HCT116 (cell line): Measurements from ENCODE around the gene LPAR3.

ENCODE experiments used
- ATF3 ChIP-seq: IDR thresholded peaks from 2 replicates; pipeline ENCODE4 v1.6.1; 2012
- EGR1 ChIP-seq: IDR thresholded peaks from 2 replicates; pipeline ENCODE4 v1.6.1; 2012; ENCODE audit warnings: low read depth
- EZH2 ChIP-seq: fragments of 200-600 bp; sonication (generic); IDR thresholded peaks from 2 replicates; pipeline ENCODE4 v1.6.1; 2017; ENCODE audit warnings: antibody characterized with exemption, mixed run types
- EZH2phosphoT487 ChIP-seq: fragments of 200-600 bp; IDR thresholded peaks from 2 replicates; pipeline ENCODE4 v1.6.1; 2018; ENCODE audit warnings: antibody characterized with exemption, borderline replicate concordance
- JUND ChIP-seq: IDR thresholded peaks from 2 replicates; pipeline ENCODE4 v1.6.1; 2012
- POLR2A ChIP-seq: IDR thresholded peaks from 2 replicates; pipeline ENCODE4 v1.7.0; 2011; ENCODE audit warnings: borderline replicate concordance; ENCODE audit not compliant: insufficient read depth, insufficient read length; ENCODE audit errors: extremely low read depth
- POLR2AphosphoS5 ChIP-seq: IDR thresholded peaks from 2 replicates; pipeline ENCODE4 v1.6.1; 2011; ENCODE audit warnings: mild to moderate bottlenecking, low read depth, low read length, moderate library complexity
- SP1 ChIP-seq: IDR thresholded peaks from 2 replicates; pipeline ENCODE4 v1.6.1; 2012; ENCODE audit warnings: low read depth
- TCF7L2 ChIP-seq: IDR thresholded peaks from 2 replicates; pipeline ENCODE4 v1.7.0; 2011; ENCODE audit warnings: borderline replicate concordance, inconsistent platforms; ENCODE audit not compliant: insufficient read depth, insufficient read length; ENCODE audit errors: extremely low read depth
- YY1 ChIP-seq: IDR thresholded peaks from 2 replicates; pipeline ENCODE4 v1.6.1; 2011; ENCODE audit warnings: low read length, low read depth, moderate library complexity, mild to moderate bottlenecking; ENCODE audit not compliant: insufficient replicate concordance; ENCODE audit errors: extremely low read depth
- TF ChIP-seq, protein P1 (sequence below), 3 experiments: fragments of 200-600 bp in 1 of 3; sonication (generic) in 1 of 3; IDR thresholded peaks in 2 of 3; conservative IDR thresholded peaks in 1 of 3; 2 replicates each; pipeline ENCODE4 v1.5.1; 2012 to 2017; ENCODE audit warnings: low read depth in 2 of 3, low read length in 2 of 3, antibody characterized with exemption in 1 of 3, borderline replicate concordance in 1 of 3, control low read depth in 1 of 3, mild to moderate bottlenecking in 1 of 3, mixed read lengths in 1 of 3, mixed run types in 1 of 3, moderate library complexity in 1 of 3; ENCODE audit not compliant: insufficient read depth in 1 of 3
- TF ChIP-seq, protein P2 (sequence below): IDR thresholded peaks from 2 replicates; pipeline ENCODE4 v1.6.1; 2012; ENCODE audit warnings: low read depth
- TF ChIP-seq, protein P3 (sequence below): IDR thresholded peaks from 2 replicates; pipeline ENCODE4 v1.6.1; 2012

- TF ChIP-seq EZH2 (no peak), SP1 (no peak), JUND (no peak), POLR2AphosphoS5 (no peak), POLR2A (no peak), EZH2phosphoT487 (no peak), EGR1 (no peak), TCF7L2 (no peak), YY1 (no peak), ATF3 (no peak)
- TF ChIP-seq, protein P1, sequence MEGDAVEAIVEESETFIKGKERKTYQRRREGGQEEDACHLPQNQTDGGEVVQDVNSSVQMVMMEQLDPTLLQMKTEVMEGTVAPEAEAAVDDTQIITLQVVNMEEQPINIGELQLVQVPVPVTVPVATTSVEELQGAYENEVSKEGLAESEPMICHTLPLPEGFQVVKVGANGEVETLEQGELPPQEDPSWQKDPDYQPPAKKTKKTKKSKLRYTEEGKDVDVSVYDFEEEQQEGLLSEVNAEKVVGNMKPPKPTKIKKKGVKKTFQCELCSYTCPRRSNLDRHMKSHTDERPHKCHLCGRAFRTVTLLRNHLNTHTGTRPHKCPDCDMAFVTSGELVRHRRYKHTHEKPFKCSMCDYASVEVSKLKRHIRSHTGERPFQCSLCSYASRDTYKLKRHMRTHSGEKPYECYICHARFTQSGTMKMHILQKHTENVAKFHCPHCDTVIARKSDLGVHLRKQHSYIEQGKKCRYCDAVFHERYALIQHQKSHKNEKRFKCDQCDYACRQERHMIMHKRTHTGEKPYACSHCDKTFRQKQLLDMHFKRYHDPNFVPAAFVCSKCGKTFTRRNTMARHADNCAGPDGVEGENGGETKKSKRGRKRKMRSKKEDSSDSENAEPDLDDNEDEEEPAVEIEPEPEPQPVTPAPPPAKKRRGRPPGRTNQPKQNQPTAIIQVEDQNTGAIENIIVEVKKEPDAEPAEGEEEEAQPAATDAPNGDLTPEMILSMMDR (IDR thresholded peaks at IDR 0.05 in 2 of 3, conservative IDR thresholded peaks at IDR 0.05 in 1 of 3; ENCODE audit: borderline replicate concordance in 1 of 3, insufficient read depth in 1 of 3, low read depth in 2 of 3, low read length in 2 of 3) = no peak
- TF ChIP-seq, protein P2, sequence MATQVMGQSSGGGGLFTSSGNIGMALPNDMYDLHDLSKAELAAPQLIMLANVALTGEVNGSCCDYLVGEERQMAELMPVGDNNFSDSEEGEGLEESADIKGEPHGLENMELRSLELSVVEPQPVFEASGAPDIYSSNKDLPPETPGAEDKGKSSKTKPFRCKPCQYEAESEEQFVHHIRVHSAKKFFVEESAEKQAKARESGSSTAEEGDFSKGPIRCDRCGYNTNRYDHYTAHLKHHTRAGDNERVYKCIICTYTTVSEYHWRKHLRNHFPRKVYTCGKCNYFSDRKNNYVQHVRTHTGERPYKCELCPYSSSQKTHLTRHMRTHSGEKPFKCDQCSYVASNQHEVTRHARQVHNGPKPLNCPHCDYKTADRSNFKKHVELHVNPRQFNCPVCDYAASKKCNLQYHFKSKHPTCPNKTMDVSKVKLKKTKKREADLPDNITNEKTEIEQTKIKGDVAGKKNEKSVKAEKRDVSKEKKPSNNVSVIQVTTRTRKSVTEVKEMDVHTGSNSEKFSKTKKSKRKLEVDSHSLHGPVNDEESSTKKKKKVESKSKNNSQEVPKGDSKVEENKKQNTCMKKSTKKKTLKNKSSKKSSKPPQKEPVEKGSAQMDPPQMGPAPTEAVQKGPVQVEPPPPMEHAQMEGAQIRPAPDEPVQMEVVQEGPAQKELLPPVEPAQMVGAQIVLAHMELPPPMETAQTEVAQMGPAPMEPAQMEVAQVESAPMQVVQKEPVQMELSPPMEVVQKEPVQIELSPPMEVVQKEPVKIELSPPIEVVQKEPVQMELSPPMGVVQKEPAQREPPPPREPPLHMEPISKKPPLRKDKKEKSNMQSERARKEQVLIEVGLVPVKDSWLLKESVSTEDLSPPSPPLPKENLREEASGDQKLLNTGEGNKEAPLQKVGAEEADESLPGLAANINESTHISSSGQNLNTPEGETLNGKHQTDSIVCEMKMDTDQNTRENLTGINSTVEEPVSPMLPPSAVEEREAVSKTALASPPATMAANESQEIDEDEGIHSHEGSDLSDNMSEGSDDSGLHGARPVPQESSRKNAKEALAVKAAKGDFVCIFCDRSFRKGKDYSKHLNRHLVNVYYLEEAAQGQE = no peak
- TF ChIP-seq, protein P3, sequence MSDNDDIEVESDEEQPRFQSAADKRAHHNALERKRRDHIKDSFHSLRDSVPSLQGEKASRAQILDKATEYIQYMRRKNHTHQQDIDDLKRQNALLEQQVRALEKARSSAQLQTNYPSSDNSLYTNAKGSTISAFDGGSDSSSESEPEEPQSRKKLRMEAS = no peak
Measured at GRCh38 chr1:84803604-84804003, 89.4 kb downstream of the LPAR3 start.
